LNCAP (cell line): Measurements from ENCODE around the gene DAP.

Experiments used
- CTCF ChIP-seq: fragments of 450-650 bp; IDR thresholded peaks from 2 replicates; pipeline ENCODE4 v1.5.1; 2017; ENCODE audit warnings: mild to moderate bottlenecking

DAP gene

GRCh38 chr5:10772901-10773585, 12.0 kb upstream of the DAP start:
- no peak for TF ChIP-seq CTCF

GRCh38 chr5:10768328-10768899, 7.4 kb upstream of the DAP start:
- TF ChIP-seq CTCF, result no peak

DNA sequence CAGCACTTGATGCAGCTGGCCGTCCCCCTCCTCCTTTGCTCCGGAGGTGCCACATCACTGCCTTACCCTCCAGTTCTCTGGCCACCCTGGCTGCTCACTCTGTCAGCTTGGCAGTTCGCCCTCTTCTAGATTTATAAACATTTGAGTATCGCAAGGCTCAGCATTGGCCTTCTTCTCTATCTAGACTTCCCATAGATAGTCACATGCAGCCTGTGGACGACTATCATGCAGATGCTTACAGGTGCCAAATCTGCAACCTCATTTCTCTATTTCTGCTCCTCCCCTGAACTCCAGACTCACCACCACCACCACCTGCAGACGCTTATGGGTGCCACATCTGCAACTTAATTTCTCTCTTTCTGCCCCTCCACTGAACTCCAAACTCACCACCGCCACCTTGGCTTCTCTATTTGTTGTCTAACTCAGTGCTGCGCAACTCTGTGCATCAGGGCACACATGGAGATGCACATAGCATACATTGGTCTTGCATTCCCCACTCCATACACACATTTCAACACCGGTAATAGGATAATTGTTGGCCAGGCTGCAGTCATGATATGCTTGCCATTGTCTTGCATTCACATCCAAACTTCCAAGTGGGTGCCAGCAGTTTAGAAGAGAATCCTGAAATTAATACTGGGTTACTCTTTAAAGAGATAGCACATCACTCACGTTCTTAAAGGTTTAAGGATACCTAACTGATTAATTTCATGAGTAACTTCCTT, 1.9 kb upstream of the DAP start:
- TF ChIP-seq CTCF, result no peak

- TF ChIP-seq CTCF, result no peak
Observed at GRCh38 chr5:10761933-10762775, 1.1 kb upstream of the DAP start.

GRCh38 chr5:10760921-10761184, 181 bp downstream of the DAP start:
- TF ChIP-seq CTCF, result no peak

GRCh38 chr5:10760096-10760920, 726 bp downstream of the DAP start:
- no peak for TF ChIP-seq CTCF

GRCh38 chr5:10759111-10759510, 1.9 kb downstream of the DAP start:
- no peak for TF ChIP-seq CTCF
